Measurements from ENCODE around the gene CDH12.

DNA sequence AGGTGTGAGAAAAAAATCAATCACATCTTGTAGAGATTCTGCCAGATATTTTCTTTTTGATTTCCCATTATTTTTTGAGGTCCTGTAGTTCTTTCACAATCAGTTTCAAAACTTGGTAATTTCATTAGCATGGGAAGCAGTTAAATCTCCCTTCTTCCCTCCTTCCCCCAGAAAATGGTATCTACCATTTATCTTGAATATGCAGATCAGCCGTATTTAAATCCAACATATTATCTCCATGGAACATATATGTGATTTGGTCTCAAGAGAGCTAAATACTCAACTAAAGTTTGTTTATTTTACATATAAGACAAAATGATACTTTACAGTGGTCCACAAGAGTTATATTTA, 1034.8 kb downstream of the CDH12 start:
- TF ChIP-seq POLR2AphosphoS5 (IDR thresholded peaks at IDR 0.05; ENCODE audit: insufficient read depth in 1 of 2, low read depth in 1 of 2) (no peak), POLR2A (IDR thresholded peaks at IDR 0.05) (no peak)
- TF ChIP-seq, protein P1, sequence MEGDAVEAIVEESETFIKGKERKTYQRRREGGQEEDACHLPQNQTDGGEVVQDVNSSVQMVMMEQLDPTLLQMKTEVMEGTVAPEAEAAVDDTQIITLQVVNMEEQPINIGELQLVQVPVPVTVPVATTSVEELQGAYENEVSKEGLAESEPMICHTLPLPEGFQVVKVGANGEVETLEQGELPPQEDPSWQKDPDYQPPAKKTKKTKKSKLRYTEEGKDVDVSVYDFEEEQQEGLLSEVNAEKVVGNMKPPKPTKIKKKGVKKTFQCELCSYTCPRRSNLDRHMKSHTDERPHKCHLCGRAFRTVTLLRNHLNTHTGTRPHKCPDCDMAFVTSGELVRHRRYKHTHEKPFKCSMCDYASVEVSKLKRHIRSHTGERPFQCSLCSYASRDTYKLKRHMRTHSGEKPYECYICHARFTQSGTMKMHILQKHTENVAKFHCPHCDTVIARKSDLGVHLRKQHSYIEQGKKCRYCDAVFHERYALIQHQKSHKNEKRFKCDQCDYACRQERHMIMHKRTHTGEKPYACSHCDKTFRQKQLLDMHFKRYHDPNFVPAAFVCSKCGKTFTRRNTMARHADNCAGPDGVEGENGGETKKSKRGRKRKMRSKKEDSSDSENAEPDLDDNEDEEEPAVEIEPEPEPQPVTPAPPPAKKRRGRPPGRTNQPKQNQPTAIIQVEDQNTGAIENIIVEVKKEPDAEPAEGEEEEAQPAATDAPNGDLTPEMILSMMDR (IDR thresholded peaks at IDR 0.05): no peak

Measured in vagina (tissue), 2 donors.